Right hindlimb (tissue), 1 donor: ENCODE results near the gene AGXT2.

ENCODE experiments used
- DNase-seq: peaks from one replicate; pipeline ENCODE4 v3.0.0-alpha.2; 2018

Gene AGXT2, protein sequence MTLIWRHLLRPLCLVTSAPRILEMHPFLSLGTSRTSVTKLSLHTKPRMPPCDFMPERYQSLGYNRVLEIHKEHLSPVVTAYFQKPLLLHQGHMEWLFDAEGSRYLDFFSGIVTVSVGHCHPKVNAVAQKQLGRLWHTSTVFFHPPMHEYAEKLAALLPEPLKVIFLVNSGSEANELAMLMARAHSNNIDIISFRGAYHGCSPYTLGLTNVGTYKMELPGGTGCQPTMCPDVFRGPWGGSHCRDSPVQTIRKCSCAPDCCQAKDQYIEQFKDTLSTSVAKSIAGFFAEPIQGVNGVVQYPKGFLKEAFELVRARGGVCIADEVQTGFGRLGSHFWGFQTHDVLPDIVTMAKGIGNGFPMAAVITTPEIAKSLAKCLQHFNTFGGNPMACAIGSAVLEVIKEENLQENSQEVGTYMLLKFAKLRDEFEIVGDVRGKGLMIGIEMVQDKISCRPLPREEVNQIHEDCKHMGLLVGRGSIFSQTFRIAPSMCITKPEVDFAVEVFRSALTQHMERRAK

DNA sequence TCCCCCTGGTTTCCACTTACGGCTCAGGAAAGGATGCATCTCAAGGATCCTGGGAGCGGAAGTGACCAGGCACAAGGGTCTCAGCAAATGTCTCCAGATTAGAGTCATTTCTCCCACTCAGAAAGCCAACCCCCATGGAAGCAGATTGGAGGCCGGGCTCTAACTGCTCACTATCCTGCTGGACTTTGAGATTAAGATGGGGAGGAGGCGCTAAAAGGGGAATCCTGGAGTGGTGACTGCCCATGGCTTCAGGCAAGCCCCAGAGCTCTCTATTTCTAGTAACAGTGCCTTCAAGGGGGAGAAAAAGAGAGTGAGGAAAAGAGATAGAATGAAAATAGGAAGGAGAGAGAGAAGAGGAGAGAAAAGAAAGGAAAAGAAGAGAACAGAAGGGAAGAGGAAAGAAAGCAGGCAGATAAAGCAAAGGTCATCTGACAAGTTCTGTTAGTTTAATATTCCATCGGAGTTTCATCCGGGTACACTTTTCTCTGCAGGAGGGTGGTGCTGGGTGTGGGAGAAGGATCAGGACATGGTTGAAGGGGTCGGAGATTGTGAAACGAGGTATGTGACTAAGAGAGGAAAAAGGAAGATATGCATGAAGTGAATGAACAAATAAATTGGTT is at the start of gene AGXT2:
AGXT2 (minus strand) TSS at position 165 of the 620 bp plus-strand sequence; CDS start at position 108, 57 bp downstream.
- no peak for DNase-seq

GRCh38 chr5:35096932-35097331 is 49.2 kb upstream of the AGXT2 start:
- DNase-seq = no peak

DNA sequence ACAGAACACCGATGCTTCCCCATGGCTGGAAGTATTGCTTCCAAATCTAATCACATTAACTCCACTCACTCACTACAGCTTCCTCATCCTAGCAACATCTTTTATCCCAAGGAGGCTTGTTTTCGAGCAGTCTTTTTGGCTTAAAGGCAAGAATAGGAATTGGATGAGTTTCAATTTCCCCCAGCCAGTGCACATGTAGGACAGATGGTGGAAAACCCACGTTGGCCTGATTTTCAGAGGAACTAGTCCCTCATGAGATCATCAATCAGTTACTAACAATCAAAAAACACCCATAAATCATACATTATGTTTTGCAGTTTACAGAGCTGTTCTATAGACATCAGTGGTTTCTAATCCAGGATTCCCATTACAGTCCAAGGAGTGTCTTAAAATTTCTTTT is 48.5 kb upstream of the AGXT2 start:
- DNase-seq = no peak

DNA sequence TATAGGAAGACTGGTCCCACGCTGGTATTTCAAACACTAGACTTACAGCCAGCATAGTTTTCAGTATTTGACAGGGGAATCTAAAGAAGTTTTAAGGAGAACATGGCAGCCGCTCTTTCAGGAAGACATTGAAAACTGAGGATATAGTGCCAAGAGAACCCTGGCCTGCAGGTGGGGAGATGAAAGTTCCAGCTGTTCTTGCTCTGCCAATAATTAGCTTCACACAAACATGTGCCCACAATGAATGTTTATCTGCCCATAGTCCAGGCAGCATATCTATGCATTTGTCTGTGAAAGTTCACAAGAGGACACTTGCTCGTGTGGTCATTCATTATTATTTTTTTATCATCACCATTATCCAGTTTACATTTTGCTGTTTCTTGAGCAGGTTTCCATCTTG is 47.6 kb upstream of the AGXT2 start:
- no peak for DNase-seq

- DNase-seq = no peak
Measured at GRCh38 chr5:35094948-35095347, 47.2 kb upstream of the AGXT2 start.

DNA sequence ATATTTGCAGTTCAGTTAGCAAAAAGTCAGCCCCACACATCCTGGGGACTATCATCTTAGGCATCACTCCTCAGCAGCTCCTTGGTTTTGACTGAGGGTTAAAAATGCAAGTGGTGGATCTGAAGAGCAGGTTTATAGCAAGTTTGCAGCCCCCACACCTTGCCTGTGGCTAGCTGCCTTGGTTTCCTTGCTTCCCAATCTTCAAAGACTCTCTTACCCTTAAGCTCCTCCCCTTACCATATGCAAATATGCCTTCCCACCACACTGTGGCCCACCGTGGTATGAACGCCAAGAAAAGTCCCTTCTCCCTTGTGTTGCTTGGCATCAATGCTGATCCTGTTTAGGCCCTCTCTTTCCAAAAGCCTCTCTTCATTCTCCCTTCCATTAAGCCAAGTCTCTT is 45.0 kb upstream of the AGXT2 start:
- DNase-seq = no peak

GRCh38 chr5:35091704-35092103 is 44.0 kb upstream of the AGXT2 start:
- DNase-seq = no peak

DNA sequence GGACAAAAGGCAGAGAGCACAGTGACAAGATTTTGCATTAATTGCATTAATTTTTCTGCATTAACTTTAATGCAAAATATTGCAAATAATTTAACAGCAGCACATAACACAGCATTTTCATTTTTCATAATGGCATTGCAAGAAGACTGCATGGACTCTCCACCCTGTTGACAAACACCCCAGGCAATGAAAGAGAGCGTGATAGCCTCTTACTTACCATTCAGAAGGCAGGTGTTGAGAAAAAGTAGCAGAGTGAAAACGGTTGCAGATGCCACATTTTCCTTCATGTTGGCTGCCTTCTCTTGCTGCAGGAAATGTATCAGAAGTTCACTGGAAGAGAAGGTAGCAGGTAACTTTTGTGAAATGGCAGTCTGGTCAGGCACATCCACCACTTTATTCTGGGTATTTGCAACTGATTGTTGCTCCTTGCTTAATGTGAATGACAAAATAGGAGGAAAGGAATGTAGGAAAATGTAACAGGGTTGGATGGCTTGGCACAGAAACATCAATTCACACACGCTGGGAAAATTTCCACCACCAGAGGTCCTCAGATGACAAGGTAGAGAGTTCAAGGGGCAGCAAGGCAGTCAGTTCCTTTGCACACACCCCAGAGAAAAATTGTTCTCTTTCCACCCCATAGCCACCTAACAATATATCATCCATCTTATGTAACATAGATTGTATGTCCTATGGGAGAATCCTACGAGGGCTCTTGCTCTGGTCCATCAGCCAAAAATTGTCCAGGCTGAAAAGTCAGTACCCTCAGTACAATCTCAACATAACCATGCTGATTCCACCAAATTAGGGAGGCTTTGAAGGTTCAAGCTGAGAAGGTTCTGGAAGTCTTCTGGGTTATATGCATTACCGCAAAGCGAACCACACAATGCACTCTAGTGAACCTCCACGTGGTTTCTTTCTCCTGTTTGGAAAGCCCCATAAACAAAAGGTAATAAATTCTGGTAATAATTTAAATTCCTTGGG is 41.9 kb upstream of the AGXT2 start:
- peak; percentile 63 for DNase-seq

DNA sequence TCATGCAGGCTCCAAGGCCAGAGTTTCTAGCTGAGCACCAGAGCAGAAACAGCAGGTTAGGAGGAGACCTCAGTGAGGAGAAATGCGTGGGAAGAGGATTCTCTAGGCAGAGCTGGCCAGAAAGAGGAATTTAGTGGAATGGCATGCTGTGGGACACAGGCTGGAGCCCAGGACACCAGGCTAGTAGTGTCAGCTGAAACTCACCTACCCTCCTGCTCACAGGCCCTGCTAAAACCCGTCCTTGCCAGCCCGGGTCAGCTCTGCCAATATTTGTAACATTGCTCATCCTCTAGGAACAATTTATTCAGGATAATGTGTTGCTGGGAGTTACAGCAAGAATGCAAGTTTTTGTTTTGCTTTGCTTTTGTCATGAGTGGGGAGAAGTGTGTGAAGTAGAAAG is 40.2 kb upstream of the AGXT2 start:
- DNase-seq = no peak

GRCh38 chr5:35083150-35083549 is 35.4 kb upstream of the AGXT2 start:
- no peak for DNase-seq

DNA sequence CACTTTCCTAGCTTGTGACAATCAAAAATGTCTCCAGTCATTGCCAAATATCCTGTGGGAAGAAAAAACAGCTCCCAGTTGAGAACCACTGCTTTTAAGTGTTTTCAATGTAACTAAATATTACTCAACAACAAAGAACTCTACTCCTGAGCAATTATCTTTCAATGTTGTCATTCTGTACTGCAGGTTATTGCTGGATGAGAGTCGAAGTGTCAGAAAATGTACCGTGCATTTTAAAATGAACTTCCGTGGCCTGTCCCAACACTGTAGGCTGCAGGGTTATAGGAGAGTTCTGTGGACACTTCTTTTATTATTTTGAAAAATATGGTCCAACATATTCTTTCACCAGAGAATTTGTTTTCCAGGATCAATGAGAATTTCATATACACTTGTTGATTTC is 34.8 kb upstream of the AGXT2 start:
- DNase-seq = no peak

GRCh38 chr5:35081134-35081533 is 33.4 kb upstream of the AGXT2 start:
- DNase-seq = no peak

- no peak for DNase-seq
Measured at GRCh38 chr5:35073160-35073559, 25.4 kb upstream of the AGXT2 start.

- DNase-seq = no peak
Measured at GRCh38 chr5:35069188-35069587, 21.4 kb upstream of the AGXT2 start.

DNA sequence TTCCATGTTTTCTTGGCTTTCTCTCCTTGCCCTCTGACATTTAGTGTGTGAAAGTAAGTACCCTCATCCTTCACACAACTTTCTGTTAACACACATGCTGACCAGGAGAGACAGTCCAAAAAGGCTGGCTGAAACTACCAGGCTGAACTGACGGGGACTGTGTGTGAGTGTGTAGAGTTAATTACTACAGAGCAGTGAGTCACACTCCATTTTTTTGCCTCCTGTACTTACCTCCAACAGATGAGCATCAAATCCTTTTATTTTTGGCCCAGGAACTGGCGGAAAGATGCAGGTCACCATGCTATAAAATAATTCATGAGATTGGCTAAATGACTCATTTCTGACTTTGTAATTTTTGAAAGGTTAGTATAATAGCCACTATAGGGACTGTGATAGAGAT is 20.2 kb upstream of the AGXT2 start:
- no peak for DNase-seq

GRCh38 chr5:35066260-35066795 is 18.6 kb upstream of the AGXT2 start:
- DNase-seq = no peak

DNA sequence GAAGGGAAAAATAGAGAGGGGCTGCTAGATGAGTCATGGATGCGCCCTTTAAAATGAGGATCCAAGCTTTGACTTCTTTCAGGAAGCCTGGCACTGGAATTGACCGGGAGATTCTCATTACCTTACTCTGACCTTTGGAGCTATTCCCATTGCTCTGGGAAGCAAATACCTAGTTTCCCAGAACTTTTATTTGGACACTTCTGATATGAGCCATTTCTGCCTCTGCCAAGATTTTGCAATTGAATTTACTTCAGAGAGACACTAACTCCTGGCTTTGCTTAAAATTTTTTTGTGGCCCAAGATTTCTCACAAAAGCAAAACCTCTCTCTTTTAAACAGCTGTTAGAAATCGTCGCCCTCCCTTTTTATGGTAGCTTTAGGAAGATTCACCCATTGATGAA is 15.7 kb upstream of the AGXT2 start:
- no peak for DNase-seq

DNA sequence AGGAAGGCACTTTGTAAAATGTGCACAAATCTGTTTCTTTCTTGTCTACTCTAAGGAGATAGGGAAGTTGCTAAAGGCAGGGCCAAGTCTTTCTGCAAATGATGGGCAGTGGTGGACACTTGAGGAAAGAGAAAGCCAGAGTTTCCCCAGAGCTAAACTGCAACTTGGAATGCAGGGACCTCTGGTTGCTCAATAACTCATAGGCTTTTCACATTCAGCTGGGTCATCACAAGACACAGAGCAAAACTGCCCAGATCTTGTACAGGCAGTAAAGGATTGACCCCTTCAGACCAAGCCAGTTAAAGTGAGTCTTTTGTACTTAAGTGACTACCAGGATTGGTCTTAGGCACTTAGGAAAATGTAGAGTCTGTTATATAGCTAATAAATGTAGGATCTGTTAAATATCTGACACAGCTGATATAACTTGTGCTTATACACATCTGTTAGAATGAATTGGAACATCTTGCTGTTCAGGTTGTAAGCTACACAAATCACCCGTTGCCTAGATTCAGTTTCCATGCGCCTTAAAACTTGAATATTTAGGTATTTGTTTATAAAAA is 13.5 kb upstream of the AGXT2 start:
- DNase-seq = no peak

- DNase-seq = no peak
Measured at GRCh38 chr5:35060236-35060635, 12.5 kb upstream of the AGXT2 start.

GRCh38 chr5:35059251-35059650 is 11.5 kb upstream of the AGXT2 start:
- no peak for DNase-seq

DNA sequence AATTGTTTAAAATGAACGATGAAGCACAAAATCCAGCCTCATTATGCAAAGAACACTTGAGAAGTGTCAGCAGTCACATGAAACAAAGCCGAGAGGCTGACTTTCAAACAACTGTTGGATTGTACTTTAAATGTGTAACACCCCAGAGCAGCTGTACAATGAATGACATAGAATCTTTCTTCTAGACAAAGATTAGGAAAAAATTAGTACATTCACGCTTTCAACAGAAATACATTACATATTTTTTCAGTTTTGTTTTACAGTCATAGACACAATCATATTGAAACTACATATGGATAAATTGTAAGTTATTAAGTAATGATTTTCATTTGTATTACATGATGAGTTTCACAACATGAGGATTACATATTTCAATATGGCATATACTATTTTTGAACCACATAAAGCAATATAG is 10.6 kb upstream of the AGXT2 start:
- DNase-seq = no peak

- DNase-seq = no peak
Measured at GRCh38 chr5:35056686-35057085, 8.9 kb upstream of the AGXT2 start.

GRCh38 chr5:35052838-35053237 is 5.1 kb upstream of the AGXT2 start:
- no peak for DNase-seq
